ENCODE data around the gene HMGCS1. TPM values are rescaled to one million over a fixed set of nuclear protein-coding genes. Genes with fewer than 3 reads are reported as not detected.
"Not testable (repeated sequence)": the region's sequence is repeated elsewhere in the genome, so short reads cannot be mapped to it uniquely, and the experiment has no call there.

HMGCS1 gene
- total RNA-seq, 2 experiments from 2014 or later: 43.3 to 52.7 TPM

DNA sequence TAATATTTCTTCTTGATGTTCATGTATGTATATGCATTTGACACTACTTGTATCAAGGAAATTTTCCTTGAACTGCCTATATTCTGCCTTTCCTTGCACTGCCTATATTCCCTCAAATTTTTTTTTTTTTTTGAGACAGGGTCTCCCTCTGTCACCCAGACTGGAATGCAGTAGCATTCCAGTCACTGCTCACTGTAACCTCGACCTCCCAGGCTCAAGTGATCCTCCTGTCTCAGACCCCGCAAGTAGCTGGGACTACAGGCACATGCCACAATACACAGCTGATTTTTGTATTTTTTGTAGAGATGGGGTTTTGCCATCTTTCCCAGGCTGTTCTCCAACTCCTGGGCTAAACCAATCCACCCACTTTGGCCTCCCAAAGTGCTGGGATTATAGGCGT, 4.1 kb downstream of the HMGCS1 start:
- Mint-ChIP-seq H3K27ac (no peak overlapping the region), H3K4me1 (ENCODE audit: low read depth) (peaks cover 44% of the 10 kb centered on the region)

DNA sequence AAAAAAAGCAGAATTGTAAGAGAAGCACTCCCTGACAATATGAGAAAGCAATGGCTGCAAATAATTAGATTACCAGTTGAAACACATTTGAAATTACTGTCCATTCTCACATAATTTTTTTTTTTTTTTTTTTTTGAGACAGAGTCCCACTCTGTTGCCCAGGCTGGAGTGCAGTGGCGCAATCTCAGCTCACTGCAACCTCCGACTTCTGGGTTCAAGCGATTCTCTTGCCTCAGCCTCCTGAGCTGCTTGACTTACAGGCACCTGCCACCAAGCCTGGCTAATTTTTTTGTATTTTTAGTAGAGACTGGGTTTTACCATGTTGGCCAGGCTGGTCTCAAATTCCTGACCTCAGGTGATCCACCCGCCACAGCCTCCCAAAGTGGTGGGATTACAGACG, 6.3 kb downstream of the HMGCS1 start:
- not testable (repeated sequence) for ATAC-seq (ENCODE audit: poor library complexity); H3K4me1 ChIP-seq (ENCODE audit: insufficient read depth, low read length); H3K9me3 ChIP-seq (ENCODE audit: control insufficient read depth in 1 of 2, insufficient read depth in 1 of 2, low read length in 2 of 2); H3K27me3 ChIP-seq (ENCODE audit: control insufficient read depth in 1 of 2, insufficient read depth in 2 of 2, low read length in 2 of 2); H3K4me3 Mint-ChIP-seq; H3K27me3 Mint-ChIP-seq; DNase-seq; H3K27ac ChIP-seq (ENCODE audit: low read depth in 1 of 2, low read length in 2 of 2); H3K4me3 ChIP-seq (ENCODE audit: low read length); H3K36me3 ChIP-seq (ENCODE audit: insufficient read depth, low read length); H3K27ac Mint-ChIP-seq; H3K9me3 Mint-ChIP-seq
- peaks cover 42% of the 10 kb centered on the region for H3K4me1 Mint-ChIP-seq (ENCODE audit: low read depth)
- peaks cover 12% of the 10 kb centered on the region for H3K36me3 Mint-ChIP-seq (ENCODE audit: low read depth)
- CTCF ChIA-PET: interaction anchor here (0.7 to 1.7 kb wide), 2 partner anchors 18 to 177 kb away, joined by 3 to 4 read pairs; partner anchors contain the start of gene TMEM267
- intact Hi-C loops (cut with DNase I, micrococcal nuclease): loop anchor here (1.0 to 2.0 kb wide), 5 partner anchors 202 to 398 kb away; no protein-coding TSS in a partner anchor
- POLR2A ChIA-PET: interaction anchor here (1.4 to 2.3 kb wide), 3 partner anchors 177 to 265 kb away, joined by 4 to 7 read pairs (median 7); partner anchors contain the start of genes TMEM267 and ZNF131

More for the DNA sequence above, 4.1 kb downstream of the HMGCS1 start:
- H3K4me1 ChIP-seq (ENCODE audit: insufficient read depth, low read length): peaks cover 22% of the 10 kb centered on the region
- intact Hi-C loops (cut with DNase I, micrococcal nuclease): no loop called here
- TF ChIP-seq, protein P1, sequence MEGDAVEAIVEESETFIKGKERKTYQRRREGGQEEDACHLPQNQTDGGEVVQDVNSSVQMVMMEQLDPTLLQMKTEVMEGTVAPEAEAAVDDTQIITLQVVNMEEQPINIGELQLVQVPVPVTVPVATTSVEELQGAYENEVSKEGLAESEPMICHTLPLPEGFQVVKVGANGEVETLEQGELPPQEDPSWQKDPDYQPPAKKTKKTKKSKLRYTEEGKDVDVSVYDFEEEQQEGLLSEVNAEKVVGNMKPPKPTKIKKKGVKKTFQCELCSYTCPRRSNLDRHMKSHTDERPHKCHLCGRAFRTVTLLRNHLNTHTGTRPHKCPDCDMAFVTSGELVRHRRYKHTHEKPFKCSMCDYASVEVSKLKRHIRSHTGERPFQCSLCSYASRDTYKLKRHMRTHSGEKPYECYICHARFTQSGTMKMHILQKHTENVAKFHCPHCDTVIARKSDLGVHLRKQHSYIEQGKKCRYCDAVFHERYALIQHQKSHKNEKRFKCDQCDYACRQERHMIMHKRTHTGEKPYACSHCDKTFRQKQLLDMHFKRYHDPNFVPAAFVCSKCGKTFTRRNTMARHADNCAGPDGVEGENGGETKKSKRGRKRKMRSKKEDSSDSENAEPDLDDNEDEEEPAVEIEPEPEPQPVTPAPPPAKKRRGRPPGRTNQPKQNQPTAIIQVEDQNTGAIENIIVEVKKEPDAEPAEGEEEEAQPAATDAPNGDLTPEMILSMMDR (IDR thresholded peaks at IDR 0.05): no peak
- no peak overlapping the region for H3K4me3 ChIP-seq (ENCODE audit: low read length)
- Mint-ChIP-seq H3K4me3 (no peak overlapping the region), H3K27me3 (no peaks in the 10 kb centered on the region), H3K9me3 (no peaks in the 10 kb centered on the region), H3K36me3 (ENCODE audit: low read depth) (peaks cover 15% of the 10 kb centered on the region)
- H3K27ac ChIP-seq (ENCODE audit: low read depth in 1 of 2, low read length in 2 of 2): no peak overlapping the region
- no peaks in the 10 kb centered on the region for H3K27me3 ChIP-seq (ENCODE audit: control insufficient read depth in 1 of 2, insufficient read depth in 2 of 2, low read length in 2 of 2)
- no peaks in the 10 kb centered on the region for H3K36me3 ChIP-seq (ENCODE audit: insufficient read depth, low read length)
- POLR2A ChIA-PET: no interaction called here
- ATAC-seq (ENCODE audit: poor library complexity) (no peak), DNase-seq (no peak)
- H3K9me3 ChIP-seq (ENCODE audit: control insufficient read depth in 1 of 2, insufficient read depth in 1 of 2, low read length in 2 of 2): no peaks in the 10 kb centered on the region
- CTCF ChIA-PET: interaction anchor here (1.4 kb wide), 1 partner anchor 397 kb away, joined by 4 read pairs; no protein-coding TSS in a partner anchor

DNA sequence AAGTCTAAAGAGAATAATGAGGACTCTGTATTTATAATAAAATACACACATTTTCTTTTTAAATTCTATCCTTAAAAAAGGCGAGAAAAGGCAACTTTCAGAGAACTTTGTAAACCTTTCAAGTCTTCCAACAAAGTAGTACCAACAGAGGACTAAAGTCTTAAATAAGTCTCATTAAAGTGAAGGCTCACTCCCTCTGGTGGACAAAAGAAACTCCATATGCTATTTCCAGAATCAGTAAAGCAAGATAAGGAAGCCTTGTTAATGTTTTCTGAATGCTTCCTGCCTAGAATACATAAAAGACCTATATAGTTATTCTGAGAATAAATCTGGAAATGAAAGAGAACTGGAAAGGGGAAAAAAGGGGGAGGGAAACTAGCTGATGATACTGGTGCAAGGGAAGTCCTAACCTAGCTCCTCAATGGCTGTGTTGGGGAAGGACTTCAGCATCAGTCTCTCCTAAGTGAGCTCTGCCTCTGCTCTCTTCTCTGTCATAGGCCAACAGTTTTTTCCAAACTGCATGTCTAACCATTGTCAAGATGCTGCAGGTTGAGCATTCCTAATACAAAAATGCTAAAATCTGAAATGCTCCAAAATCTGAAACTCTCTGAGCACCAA, 7.2 kb downstream of the HMGCS1 start:
- Histone ChIP-seq H3K4me1 (ENCODE audit: insufficient read depth, low read length) (peaks cover 7% of the 10 kb centered on the region), H3K27me3 (ENCODE audit: control insufficient read depth in 1 of 2, insufficient read depth in 2 of 2, low read length in 2 of 2) (no peaks in the 10 kb centered on the region), H3K36me3 (ENCODE audit: insufficient read depth, low read length) (peaks cover 6% of the 10 kb centered on the region), H3K27ac (ENCODE audit: low read depth in 1 of 2, low read length in 2 of 2) (no peak overlapping the region), H3K4me3 (ENCODE audit: low read length) (no peak overlapping the region), H3K9me3 (ENCODE audit: control insufficient read depth in 1 of 2, insufficient read depth in 1 of 2, low read length in 2 of 2) (no peaks in the 10 kb centered on the region)
- Mint-ChIP-seq H3K9me3 (no peaks in the 10 kb centered on the region), H3K4me3 (no peak overlapping the region), H3K4me1 (ENCODE audit: low read depth) (peaks cover 43% of the 10 kb centered on the region), H3K36me3 (ENCODE audit: low read depth) (peaks cover 18% of the 10 kb centered on the region), H3K27me3 (no peaks in the 10 kb centered on the region), H3K27ac (peak overlapping the region; percentile 24)
- TF ChIP-seq, protein P1 (IDR thresholded peaks at IDR 0.05): peak; percentile 71
- intact Hi-C loops (cut with DNase I, micrococcal nuclease): loop anchor here (1.0 to 2.0 kb wide), 5 partner anchors 201 to 397 kb away; no protein-coding TSS in a partner anchor
- peak; percentile 85 for ATAC-seq (ENCODE audit: poor library complexity)
- peak in 4 of 14 experiments; percentile 10 to 73 (median 70) for DNase-seq
- ChIA-PET CTCF (interaction anchor here (1.7 kb wide), 1 partner anchor 178 kb away, joined by 4 read pairs; the partner anchor contains the start of gene TMEM267), POLR2A (interaction anchor here (0.6 to 2.3 kb wide), 5 partner anchors 178 to 268 kb away, joined by 3 to 7 read pairs (median 4); partner anchors contain the start of genes TMEM267 and ZNF131)
